HT-29 (cell line): ENCODE results near the gene HSD17B2. TPM values are rescaled to one million over a fixed set of nuclear protein-coding genes. Genes with fewer than 3 reads are reported as not detected.

Source experiments
- DNase-seq: peaks from one replicate; pipeline ENCODE4 v3.0.0-alpha.2; 2015; ENCODE audit warnings: low spot score
- total RNA-seq: library from RNA; depleted of rRNA; stranded (reverse); fragments of >200 nt; shearing (Covaris generic); gene quantifications from 2 replicates; pipeline ENCODE4 v1.2.3, GENCODE V29; 2014; rRNA removed

HSD17B2 gene
- total RNA-seq, 1 experiment from 2014 or later: 39.0 TPM

DNA sequence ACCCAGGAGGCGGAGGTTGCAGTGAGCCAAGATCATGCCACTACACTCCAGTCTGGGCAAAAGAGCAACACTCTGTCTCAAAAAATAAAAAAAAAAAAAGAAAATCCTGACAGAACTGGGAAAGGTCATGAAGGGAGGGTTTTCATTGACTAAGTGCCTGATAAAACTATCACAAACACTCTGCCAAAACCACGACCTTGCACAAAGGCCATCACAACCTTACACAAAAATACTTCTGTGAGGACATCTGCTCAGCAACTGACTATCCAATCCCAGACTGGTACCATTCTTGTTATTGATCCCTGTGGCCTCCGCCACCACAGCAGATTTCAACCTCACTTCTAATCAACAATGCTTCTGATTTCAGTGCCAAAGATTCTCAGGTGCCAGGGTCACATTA is 94.8 kb downstream of the HSD17B2 start:
- DNase-seq: no peak

- DNase-seq: no peak
Measured at GRCh38 chr16:82133798-82134197, 98.7 kb downstream of the HSD17B2 start.

DNA sequence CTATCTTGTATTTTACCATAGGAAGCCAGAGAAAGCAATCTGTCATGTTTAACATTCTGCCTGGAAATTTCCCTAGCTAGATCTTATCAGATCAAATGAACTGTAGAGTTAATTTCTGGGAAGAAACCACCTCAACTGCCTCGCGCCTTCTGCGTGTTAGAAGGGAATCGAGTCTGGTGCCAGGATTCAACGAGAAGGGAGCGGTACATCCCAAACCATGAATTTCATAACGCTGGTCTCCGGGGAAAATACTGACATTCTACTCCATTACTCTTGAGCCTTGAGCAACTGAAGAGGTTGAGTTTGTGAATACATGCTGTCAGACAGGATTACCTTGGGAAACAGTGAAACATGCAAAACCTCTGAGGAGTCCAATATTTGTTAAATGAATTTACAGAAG is 99.8 kb downstream of the HSD17B2 start:
- no peak for DNase-seq

GRCh38 chr16:82135844-82136243 is 100.8 kb downstream of the HSD17B2 start:
- DNase-seq: no peak

GRCh38 chr16:82136956-82137821 is 102.1 kb downstream of the HSD17B2 start:
- DNase-seq: no peak

DNA sequence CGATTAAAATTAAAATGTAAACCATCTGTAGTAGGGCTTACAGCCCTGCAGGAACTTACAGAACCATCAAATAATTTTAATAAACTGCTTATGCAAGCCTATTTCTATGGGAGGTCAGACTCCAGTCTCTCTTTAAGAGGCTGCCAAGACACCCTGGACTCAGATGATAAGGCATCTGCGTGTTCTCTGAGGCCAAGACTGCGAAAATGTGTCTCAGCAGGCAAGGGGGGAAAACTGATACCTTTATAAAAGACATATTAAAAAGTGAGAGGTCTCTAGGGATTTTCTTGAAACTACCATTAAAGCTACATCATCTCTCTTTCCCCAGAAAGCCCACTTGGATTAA is 102.7 kb downstream of the HSD17B2 start:
- no peak for DNase-seq

DNA sequence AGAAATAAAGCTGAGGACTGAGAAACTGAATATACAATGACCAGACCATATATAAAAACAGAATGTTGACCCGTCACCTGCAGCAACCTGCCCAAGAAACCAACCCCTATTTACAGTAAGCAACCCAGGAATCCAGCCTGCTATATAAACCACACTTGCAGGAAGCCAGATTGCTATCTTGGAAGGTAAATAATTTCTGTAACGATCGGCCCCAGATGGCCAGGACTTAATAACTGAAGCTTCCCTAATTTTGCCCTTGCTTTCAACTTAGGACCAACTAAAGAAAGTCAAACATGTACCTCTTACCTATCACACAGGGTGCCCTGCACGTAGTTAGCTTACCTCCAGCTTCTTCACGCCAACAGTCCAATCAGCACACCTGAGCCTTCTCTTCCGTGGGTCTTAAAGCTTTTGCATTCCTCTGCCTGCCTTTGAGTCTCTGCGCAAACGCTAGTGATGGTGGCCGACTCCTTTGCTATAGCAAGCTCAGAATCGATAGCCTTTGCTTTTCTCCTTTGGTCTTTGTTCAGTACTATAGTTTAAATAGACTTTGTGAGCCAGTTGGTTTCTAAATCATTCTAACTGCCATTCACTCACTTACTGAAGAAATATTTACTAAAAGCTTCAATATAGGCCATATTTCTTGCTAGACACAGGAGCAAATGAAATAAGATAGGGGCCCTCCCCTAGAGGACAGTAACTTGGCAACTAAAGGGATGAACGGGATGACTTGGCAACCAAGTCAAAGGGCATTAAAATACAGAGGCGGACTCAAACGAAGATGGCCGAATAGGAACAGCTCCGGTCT is 103.6 kb downstream of the HSD17B2 start:
- peak; percentile 82 for DNase-seq

DNA sequence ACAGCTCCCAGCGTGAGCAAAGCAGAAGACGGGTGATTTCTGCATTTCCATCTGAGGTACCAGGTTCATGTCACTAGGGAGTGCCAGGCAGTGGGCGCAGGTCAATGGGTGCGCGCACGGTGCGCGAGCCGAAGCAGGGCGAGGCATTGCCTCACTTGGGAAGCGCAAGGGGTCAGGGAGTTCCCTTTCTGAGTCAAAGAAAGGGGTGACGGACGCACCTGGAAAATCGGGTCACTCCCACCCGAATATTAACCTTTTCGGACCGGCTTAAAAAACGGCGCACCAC is 104.2 kb downstream of the HSD17B2 start:
- DNase-seq: peak; percentile 34

- DNase-seq: no peak
Measured at GRCh38 chr16:82146556-82146955, 111.5 kb downstream of the HSD17B2 start.

DNA sequence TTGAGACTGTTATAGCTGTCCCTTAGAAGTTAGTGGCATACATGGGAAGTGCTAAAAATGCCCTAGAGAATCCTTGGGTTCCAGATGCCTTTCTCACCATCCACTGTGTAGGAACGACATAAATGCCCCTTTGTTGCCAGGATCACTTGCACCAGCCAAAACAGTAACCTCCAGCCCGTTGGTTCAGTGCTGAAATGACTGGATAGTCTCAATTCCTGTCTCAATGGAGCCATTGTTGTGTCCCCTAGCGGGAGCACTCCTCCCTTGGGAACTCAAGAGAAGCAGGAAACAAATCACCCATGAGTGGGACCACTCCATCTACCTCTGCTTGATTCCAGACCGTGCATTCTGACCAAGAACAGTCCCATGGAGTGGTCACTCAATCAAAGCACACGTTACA is 111.9 kb downstream of the HSD17B2 start:
- no peak for DNase-seq

DNA sequence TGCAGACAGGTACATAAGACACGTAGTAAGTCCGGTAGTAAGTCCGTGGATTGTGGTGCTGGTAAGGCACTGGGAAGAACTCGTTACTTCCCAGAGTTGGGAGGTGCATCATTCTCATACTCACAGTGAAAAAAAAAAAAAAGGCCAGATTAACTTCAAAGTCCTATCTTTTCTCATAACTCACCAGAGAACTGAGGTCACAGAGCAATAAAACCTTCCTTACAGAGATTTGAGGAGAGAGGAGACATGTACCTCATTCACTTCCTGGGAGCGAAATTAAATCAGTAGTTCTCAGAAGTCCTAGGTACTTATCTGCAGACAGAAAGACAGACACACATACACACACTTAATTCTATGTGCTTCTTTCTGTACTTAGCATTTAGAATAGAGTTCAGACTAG is 112.5 kb downstream of the HSD17B2 start:
- no peak for DNase-seq

Other genes starting within 250 kb of the HSD17B2 start
- 3.4 and 10.2 TPM in 2 replicates for gene SDR42E1, start 23.8 kb upstream of the HSD17B2 start, total RNA-seq
- 15.7 and 16.8 TPM in 2 replicates for gene MPHOSPH6, start 135.0 kb downstream of the HSD17B2 start, total RNA-seq